Stimulated activated CD4-positive, alpha-beta T cell treated with anti-CD3 and anti-CD28 coated beads, Interleukin-4, amount 100 ng/mL, for 4 hours (primary cell): Measurements from ENCODE around the gene WDR81.
"Not testable (repeated sequence)": the region's sequence is repeated elsewhere in the genome, so short reads cannot be mapped to it uniquely, and the experiment has no call there.

ENCODE experiments used
- DNase-seq, 2 experiments: peaks; one replicate each; pipeline ENCODE4 v3.0.0-alpha.2; 2020

The WDR81 gene

DNA sequence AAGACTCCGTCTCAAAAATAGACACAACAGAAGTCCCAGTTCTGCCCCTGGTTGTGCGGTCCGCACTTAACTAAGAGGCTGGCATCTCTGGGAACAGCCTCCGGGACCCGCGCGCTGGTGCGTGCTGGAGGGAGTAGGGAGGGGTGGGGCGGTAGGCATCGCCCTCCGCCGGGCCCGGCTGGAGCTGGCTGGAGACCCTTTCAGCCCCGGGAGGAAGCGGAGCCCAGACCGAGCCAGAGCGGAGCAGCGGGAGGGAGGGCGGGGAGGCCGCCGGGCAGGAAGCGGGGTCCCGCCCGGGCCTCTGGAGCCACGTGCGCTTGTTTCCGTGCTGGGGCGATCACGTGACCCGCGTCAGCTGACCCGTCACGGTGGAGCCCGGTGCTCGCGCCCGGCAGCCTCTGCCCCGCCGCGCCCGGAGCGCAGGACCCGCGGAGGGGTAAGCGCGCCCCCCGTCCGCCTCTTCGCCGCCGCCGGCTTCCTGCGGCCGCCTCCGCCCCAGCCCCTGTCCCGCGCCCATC, at the start of gene WDR81:
WDR81 (plus strand) TSS at position 354 of the 518 bp plus-strand sequence. CDS start 256 bp downstream, outside the sequence.
- peak; percentile 86 for DNase-seq

GRCh38 chr17:1676401-1676800, 48.1 kb upstream of the WDR81 start:
- DNase-seq: no peak

DNA sequence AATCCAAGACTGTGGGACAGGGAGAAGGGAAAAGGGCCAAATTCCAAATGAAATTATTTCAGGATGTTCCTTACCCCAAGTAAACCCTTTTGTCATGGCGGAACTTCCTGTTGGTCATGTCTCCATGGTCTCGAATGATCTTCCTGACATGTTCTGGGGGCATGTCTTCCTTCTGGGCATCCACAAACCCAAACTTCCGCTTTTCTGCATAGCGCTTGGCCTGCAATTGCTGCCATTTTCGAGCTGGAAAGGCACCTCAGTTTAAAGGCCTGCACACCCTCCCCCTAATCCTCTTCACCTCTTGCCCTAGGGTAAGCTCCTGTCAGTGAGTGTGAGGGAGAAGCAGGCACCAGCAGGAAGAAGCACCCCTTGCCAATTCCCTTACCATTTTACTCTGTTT, 41.0 kb upstream of the WDR81 start:
- DNase-seq: no peak

DNA sequence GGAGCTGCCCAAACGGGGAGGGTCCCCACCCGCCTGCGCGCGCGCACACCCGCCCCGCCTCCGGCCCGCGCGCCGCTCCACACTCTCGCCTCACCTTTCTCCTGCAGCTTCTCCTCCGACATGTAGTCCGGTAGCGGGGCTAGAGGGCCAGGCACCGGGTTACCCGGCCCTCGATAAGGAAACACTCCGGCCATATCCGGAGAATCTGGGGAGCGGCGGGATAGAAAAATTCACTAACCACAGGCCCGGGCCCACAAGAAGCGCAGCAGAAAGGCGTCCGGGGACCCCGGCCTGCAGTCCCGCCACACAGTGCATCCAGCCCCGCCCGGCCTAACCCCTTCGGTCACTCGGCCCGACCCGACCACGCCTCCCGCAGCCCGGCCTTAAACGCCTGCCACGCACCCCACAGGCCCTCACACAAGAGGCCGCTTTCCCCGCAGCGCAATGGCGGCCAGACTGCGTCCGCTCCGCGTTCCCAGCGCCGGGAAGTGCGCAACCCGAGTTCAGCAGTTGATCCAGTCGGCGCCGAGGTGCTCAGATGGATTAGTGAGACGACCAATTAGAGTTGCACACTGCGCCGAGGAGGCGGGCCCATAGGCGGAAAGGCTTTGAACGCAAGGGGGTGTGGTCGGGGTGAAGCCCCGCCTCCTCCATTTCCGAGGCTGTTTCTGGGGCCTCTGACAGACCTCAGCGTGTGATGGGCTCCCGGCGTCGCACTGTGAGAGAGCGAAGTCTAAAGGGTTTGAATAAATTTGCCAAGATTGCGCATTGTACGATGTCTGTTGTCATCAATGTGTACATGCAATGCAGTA, 39.9 kb upstream of the WDR81 start, which contains the start of gene PRPF8:
PRPF8 (minus strand) TSS at position 490 of the 812 bp plus-strand sequence; CDS start at position 194, 296 bp downstream.
- peak; percentile 95 to 98 for DNase-seq

GRCh38 chr17:1686086-1686485, 38.4 kb upstream of the WDR81 start:
- DNase-seq: no peak

GRCh38 chr17:1688405-1688804, 36.1 kb upstream of the WDR81 start:
- DNase-seq: not testable (repeated sequence)

DNA sequence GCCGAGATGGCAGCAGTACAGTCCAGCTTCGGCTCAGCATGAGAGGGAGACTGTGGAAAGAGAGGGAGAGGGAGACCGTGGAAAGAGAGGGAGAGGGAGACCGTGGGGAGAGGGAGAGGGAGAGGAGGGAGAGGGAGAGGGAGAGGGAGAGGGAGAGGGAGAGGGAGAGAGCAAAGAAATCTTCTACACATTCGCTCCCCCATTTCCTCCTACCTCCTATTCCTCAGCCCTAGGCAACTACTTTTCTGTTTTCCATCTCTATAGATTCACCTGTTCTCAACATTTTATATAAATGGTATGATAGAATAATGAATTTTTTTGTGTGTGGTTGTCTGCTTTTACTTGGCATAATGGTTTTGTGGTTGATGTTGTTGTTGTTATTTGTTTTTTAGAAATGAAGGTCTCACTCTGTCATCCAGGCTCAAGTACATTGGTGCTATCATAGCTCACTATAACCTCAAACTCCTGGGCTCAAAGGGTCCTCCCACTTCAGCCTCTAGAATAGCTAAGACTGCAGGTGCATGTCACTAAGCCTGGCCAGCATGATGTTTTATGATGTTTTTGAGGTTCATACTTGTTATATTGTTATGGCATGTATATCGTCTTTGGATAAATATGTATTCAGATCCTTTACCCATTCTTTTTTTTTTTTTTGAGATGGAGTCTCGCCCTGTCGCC, 33.8 kb upstream of the WDR81 start:
- DNase-seq: no peak

DNA sequence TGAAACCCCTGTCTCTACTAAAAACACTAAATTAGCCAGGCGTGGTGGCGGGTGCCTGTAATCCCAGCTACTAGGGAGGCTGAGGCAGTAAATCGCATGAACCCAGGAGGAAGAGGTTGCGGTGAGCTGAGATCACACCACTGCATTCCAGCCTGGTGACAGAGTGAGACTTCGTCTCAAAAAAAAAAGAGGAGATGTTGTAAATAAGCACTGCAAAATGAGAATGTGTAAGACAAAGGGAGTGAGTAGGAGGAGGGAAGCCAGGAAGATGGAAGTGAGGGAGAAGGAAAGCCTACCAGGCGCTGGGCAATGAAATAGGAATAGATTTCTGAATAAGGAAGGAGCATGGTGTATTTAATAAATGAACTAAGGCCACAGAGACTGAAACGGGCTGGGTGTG, 31.2 kb upstream of the WDR81 start:
- DNase-seq: no peak

DNA sequence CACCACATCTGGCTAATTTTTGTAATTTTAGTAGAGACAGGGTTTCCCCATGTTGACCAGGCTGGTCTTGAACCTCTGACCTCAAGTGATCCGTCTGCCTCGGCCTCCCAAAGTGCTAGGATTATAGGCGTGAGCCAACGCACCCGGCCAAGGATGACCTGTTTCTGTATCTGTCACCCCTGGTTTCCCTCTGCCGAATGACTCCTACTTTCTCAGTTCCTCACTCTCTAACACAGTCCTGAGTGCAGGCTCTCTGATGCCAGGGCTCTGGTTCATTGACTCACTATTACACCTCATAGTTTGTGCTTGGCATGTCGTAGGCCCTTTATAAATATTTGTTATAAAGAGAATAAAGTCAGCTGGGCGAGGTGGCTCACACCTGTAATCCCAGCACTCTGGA, 29.1 kb upstream of the WDR81 start:
- no peak for DNase-seq

GRCh38 chr17:1697681-1698080, 26.8 kb upstream of the WDR81 start:
- no peak for DNase-seq

DNA sequence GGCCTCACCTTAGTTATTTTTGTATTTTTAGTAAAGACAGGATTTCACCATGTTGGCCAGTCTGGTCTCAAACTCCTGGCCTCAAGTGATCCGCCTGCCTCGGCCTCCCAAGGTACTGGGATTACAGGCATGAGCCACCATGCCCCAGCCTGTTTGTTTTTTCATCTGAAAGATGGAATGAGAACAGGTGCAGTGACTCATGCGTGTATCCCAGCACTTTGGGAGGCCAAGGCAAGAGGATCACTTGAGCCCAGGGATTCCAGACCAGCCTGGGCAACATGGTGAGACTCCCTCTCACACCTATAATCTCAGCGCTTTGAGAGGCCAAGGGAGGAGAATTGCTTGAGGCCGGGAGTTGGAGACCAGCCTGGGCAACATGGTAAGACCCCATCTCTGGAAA, 24.6 kb upstream of the WDR81 start:
- DNase-seq: not testable (repeated sequence)

DNA sequence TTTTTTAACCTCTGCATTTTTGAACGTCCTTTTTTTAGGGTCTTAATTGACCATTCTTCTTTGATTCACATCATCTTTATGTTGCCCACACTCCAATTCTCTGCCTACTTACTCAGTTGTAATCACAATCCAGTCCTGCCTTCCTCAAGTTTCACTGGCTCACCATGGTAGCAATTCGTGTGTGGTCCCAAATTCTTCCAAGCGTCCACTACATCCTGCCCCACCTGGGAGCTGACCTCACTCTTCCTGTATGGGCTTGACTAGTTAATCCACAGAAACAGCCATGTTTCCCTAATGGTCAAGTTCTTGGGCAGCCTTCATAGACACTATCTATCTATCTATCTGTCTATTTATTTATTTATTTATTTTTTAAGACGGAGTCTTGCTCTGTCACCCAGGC, 21.4 kb upstream of the WDR81 start:
- DNase-seq: no peak

DNA sequence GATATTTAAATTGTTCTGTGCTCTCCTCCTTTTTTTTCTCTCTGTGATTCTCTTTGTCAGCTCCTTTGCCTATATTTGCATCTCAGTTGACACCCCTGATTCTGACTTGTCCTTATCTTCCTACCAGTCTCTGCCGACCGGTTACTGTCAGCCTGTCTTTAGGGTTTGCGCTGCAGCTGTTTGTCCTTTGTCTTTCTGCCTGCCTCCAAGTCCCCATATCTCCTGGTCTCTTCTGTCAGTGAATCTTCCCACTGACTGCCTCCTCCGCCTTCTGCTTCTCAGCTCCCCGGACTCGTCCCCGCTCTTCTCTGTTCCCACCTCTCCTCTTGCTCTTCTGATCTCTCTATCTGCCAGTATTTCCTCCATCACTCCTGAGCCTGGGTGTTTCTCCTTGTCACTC, 19.5 kb upstream of the WDR81 start:
- no peak for DNase-seq

- DNase-seq: no peak
Observed at GRCh38 chr17:1707107-1707506, 17.4 kb upstream of the WDR81 start.

GRCh38 chr17:1708791-1709346, 15.6 kb upstream of the WDR81 start:
- not testable (repeated sequence) for DNase-seq

GRCh38 chr17:1709403-1709951, 15.0 kb upstream of the WDR81 start:
- DNase-seq: no peak

- no peak for DNase-seq
Observed at GRCh38 chr17:1709971-1710806, 14.3 kb upstream of the WDR81 start, which contains the start of gene TLCD2. Gene TLCD2, minus strand, starts transcription at chr17:1710377. Its CDS starts 135 bp downstream, at chr17:1710242.

- DNase-seq: no peak
Observed at GRCh38 chr17:1710807-1711553, 13.5 kb upstream of the WDR81 start.

- no peak for DNase-seq
Observed at GRCh38 chr17:1711804-1712203, 12.7 kb upstream of the WDR81 start.

DNA sequence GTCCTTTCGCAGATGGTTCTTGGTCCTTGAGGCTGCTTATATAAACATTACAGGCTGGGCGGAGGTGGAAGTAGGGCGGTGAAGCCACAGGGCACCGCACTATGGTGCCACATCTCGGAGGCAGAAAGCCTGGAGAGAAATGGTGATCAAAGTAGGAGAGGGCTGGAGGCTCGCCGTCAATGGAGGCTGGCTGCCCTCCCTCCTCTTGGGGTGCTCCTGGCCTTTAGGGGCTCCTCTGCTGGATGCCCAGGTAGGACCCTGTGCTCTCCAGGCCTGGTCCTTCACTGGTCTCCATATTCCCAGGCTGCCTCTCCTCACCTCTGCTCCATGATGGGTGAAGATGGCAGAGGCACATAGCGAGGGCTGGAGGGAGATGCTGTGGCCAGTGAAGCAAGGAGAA, 12.2 kb upstream of the WDR81 start:
- no peak for DNase-seq

DNA sequence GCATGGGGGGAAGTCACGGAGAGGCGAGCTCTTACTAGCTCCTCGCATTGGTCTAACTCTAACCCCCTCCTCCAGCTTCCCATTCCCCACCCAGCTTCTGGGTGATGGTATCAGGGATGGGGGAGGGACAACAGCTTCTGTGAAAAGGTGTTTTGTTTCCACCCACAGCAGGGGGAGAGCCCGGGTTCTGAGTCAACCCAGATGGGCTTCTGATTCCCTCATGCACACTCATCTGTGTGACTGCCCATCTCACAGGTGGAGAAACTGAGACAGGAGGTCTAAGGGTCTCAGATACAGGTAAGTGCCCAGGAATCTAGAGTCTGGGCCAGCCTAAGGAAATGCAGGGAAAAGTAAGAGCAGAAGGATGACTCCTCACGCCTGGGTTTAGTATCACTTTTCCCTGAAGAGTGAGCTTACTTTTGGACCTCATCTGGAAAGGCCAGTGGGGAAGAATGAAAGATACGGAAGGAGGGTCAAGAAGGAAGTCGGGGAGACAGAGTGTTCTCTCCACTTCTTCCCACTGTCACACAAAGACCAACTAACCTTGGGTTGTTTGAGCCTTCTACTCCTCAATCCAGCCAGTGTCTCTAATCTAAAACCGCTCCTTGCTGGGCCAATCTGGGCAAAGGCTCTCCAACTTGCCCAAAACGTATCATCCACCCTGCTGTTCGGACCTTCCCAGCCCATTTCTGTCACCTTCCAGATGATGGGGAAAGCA, 11.2 kb upstream of the WDR81 start:
- no peak for DNase-seq
